Measurements from ENCODE around the gene ERICH2.
"Not testable (repeated sequence)": the region's sequence is repeated elsewhere in the genome, so short reads cannot be mapped to it uniquely, and the experiment has no call there.

Gene ERICH2, protein sequence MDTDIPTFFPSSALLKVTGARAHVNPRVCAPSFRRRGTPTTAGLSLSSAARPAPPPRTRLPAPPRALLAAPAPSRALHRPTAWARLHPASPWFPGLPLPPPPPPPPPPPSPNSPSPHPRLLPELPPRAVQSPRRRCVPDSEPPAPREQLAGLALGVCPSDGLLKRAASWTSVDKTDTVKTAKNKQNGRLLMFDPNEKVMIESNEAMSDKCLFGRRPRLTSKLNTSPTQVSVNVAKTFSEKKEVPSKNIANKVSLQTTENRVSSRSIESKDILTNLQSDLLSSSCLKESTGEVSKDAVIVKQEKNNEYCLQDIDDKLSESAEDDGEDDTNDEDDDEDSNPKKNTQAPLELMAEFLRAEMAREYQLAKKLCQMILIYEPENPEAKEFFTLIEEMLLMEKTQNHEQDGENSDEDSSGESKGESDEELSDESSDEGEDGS

DNA sequence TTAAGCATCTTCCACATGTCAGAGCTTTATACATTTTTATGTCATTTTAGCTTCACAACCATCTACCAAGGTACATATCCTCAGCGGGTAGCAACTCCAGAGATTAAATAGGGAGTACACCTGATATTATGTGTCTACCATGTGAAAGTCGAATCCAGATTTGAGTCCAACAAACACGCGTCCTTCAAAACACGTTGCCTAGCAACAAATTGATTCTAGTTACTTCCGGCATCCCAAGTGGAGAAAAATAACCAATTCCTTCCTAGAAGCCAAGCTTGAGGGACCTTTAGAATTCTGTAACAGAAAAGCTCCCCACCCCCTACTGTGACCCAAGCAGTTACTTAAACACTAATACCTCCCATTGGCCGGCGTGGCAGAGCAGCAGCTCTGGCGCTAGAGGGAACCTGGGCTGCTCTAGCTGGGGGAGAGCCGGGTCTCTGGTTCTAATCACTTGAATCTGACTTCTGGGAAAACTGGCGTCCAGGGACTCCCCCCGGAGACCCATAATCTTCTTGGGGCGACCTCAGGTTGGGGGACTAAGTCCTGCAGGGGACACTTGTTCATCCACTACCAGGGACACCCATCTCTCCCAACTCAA, at the start of gene ERICH2:
ERICH2 (plus strand) TSS at position 371 of the 598 bp plus-strand sequence. CDS start 304 bp downstream, outside the sequence.
- FAIRE-seq, result no peak

DNA sequence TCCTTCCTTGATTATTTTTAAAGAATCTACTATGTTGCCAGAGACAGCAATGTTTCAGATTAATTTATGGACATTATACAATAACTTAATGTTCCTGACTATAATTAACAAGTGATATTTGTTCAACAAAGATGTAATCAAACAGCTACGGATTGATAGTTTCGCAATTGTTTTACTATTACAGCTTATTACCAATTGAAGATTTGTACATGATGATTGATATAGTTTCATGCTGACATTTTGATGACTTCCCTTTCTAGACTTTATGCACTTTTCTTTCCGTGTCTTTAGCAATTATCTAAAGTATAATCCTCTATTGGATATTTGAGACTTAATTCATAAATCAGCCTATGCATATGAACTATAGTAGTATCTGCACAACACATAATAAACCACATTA, 48.5 kb upstream of the ERICH2 start:
- DNase-seq (ENCODE audit: low spot score), result no peak
- no peak for FAIRE-seq

More for the DNA sequence above, at the start of gene ERICH2:
- peak; percentile 66 for DNase-seq (ENCODE audit: low spot score)

DNA sequence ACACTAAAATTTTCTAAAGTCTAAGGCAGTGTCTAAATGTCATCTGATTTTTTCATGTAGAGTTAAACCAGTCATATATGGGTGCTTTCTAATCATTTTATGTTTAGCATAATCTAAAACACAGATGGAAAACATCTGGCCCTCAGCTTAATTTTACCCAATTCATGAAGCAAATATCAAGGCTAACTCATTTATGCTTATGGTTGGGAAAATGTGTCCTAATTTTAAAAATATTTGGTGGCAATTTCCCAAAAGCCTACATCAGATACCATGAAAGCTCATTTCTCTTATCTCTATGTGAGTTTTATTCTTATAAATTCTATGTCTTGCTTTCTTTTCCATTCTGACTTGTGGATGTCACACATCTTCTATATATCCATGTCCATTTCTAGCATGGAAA, 47.9 kb upstream of the ERICH2 start:
- DNase-seq (ENCODE audit: low spot score) (no peak), FAIRE-seq (no peak)

DNA sequence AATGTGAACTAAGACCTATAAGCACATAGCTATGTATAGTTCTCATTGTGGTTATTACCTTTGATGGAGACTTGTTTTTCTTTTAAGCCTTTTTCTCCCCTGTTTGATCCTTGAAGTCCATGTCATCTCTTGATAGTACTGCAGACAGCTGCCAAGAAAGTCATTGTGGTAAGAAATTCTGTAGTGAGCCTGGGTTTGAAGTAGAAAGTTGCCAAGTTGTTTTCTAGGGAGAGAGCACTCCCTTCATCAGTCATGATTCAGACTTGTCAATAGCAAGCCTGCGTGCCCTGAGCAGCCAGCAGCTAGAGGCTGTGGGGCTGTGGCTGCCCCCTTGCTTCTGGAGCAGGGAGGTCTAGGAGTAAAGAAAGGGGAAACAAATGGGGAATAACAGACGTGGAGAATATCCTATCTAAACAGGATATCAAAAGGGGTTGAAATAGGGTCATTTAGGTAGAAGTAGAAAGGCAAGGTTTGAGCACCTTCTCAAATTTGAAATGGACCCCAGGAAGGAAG, 46.7 kb upstream of the ERICH2 start:
- no peak for DNase-seq (ENCODE audit: low spot score)
- no peak for FAIRE-seq

DNA sequence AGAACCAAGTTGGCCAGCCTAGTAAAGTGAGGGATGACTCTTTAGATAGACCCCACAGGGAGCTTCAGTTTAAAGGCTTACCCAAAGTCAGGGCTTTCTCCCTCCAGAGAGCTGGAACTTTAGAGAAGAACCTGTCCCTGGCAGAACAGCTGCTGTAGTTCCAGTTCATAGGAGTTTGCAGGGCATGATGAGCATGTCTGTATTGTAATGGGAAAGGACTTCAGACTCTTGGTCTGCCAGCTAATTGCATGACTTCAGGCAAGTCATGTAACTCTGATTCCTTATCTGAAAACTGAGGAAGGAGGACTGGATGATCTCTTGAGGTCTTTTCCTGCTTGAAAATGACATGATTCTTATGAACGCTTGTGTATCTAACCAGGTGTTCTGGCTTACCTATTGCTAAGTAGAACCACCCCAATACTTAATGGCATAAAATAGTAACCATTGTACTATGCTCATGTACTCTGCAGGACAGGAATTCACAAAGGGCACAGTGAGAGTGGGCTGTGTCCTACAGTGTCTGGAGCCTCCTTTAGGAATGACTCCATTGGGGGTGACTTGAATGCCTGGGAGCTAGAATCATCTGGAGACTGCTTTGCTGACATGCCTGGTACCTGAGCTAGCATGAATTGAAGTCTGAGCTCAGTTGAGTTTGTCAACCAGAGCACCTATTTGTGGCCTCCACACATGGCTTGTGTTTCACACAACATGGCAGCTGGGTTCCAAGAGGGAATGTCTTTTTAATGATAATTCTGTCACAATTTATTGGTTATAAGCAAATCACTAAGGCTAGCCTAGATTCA, 36.2 kb upstream of the ERICH2 start:
- FAIRE-seq (no peak), DNase-seq (ENCODE audit: low spot score) (no peak)

DNA sequence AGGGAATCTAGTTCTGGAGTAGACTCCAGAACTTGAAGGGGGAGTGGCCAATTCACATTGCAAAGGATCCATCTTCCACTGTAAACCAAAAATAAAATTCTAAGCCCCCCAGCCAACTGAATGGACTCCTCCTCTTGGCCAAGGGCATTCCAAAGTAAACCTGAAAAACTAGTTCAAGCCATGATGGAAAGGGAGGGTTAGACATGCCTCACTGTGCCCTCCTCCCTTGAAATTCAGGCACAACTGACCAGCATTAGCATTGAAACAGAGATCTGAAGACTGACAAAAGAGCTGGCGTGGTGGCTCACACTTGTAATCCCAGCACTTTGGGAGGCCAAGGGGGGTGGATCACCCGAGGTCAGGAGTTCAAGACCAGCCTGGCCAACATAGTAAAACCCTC, 35.6 kb upstream of the ERICH2 start:
- not testable (repeated sequence) for DNase-seq (ENCODE audit: low spot score); FAIRE-seq

DNA sequence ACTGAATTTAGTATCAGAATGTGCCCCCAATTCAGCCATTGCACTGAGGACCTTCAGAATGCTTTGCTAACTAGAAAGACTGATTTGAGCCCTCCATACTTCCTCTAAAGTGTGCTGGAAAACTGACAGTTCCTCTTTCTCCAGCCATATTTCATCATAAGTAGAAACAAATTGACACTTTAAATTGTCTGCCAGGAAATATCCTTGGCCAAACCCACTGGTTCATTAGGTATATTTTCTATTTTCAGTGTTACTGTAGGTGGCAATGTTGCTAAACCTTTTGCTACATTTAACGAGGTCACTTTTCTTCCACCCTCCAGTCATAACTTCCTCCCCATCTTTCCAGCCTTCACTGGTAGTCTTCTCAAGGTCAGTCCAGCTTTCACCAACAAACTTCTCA, 33.5 kb upstream of the ERICH2 start:
- FAIRE-seq (no peak), DNase-seq (ENCODE audit: low spot score) (no peak)

DNA sequence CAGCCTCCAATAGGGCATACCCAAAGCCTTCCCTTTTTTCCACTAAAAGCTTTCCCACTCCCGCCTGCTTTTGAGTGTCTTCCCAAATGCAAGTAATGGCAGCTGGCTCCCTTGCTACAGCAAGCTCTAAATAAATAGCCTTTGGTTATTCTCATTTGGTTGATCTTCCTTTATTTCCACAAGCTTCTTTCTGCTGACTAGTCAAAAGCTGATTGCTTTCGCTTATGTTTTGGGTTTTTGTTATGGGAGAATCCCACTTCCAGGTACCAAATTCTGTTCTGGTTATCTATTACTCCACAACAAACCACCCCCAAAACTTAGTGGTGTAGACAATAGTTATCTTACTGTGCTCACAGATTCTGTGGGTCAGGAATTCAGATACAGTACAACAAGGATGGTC, 32.8 kb upstream of the ERICH2 start:
- DNase-seq (ENCODE audit: low spot score) (no peak), FAIRE-seq (no peak)

DNA sequence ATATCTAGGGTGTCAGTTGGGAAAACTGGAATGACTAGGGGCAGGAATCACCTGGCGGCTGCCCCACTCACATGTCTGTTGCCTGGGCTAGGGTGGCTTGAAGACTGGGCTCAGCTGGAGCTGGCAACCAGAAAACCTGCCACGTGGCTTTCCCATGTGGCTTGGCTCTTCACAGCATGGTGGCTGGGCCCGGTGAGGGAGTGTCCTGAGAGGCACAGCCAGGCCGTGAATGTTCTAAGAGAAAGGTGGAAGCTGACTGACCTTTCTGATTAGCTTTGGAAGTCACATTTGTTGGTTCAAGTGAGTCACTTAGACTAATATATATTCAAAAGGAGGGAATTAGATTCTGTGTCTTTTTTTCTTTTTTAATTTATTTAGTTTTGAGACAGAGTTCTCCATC, 32.4 kb upstream of the ERICH2 start:
- FAIRE-seq (no peak), DNase-seq (ENCODE audit: low spot score) (no peak)

DNA sequence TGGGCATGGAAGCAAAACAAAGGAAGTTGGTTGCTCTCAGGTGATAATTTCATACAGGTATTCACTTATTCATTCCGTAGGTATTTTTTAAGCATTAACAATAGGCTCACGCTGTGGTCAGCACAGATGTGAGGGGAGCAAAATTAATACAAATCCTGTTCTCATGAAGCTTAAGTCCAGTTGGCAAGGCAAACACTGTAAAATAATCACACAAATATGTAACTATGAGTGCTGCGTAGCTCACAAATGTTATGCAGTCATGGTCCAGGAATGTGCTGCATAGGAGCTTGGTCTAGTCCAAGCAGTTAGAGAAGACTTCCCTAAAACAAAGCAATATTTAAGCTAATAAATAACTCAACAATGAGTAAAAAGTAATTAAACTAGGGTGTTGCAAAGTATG, 31.1 kb upstream of the ERICH2 start:
- DNase-seq (ENCODE audit: low spot score) (peak; percentile 76), FAIRE-seq (peak; percentile 79)

DNA sequence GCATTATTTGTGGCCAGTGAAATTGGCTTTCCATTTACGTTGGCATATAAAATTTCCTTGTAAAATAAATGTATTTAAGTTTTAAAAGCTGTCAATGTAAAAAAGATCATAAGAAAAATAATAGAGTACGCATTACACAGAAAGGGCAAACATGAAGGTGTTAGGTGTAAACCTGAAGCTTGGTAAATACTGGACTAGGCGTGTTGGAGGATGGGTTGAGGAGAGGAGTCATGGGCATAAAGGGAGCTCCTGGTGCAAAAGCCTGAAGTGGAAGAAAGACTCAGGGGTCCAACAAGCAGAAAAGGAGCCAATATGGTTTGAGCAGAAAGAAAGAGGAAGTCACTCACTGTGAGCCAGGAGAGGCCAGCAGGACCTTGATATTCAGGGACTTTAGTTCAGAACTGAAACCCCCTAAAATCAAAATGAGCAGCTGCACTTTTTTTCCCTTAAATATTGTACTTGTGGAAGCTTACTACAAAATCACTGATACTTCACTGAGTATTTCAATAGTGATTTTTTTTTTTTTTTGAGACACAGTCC, 30.6 kb upstream of the ERICH2 start:
- DNase-seq (ENCODE audit: low spot score) (peak; percentile 39), FAIRE-seq (no peak)

DNA sequence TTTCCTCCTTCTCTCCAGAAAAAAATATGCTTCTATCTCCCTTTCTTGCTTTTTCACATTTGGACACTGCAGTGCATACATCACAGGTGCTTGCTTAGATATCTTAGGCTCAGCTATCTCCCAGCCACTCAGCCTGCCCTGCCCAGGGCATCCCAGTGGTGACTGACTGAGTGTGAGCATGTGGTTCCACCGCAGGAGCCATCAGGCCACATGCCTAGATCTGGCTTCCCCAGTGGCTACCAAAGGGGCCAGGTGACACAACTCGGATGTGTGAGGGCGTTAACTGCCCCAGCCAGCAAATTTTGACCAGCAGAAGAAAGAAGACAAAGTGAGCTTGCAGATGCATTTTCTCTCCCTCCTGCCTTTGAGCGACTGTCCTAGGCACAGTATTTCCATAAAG, 29.5 kb upstream of the ERICH2 start:
- FAIRE-seq (no peak), DNase-seq (ENCODE audit: low spot score) (no peak)

DNA sequence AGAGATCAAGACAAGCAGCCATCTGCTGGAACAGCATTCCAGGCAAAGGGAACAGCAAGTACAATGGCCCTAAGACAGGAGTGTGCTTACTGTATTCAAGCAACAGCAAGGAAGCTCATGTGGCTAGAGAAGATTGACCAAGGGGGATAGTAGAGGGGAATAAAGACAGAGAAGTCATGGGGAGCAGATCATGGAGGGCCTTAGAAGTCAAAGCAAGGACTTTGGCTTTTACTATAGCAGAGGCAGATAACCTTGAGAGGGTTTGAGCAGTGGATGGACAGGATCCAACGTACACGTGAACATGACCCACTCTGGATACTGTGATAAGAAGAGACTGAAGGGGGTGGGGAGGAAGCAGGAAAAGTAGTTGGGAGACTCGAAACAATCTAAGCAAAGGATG, 28.2 kb upstream of the ERICH2 start:
- FAIRE-seq, result no peak
- no peak for DNase-seq (ENCODE audit: low spot score)

DNA sequence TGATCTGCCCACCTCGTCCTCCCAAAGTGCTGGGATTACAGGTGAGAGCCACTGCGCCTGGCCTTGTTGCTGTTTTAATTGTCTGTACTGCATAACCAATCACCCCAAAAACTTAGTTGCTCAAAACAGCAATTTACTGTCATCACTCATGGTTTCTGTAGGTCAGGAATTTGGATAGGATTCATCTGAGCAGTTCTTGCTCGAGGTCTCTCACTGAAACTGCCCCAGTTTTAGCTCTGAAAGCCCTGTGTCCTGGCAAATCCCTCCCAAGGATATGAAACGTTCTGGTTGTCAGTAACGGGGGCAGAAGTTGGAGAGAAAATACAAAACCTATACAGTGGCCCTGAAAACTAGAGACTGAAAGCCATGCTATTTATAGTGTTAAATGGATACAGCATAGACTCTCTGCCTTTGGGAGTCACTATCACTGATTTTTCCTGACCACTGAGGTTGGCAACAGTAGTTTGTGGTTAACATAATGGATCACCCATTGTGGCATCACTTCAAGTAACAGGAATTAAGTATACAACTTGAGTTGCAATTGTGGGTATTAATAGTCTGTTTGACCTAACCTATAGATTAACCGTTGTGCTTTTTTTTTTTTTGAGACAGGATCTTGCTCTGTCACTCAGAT, 27.2 kb upstream of the ERICH2 start:
- DNase-seq (ENCODE audit: low spot score) (no peak), FAIRE-seq (no peak)

DNA sequence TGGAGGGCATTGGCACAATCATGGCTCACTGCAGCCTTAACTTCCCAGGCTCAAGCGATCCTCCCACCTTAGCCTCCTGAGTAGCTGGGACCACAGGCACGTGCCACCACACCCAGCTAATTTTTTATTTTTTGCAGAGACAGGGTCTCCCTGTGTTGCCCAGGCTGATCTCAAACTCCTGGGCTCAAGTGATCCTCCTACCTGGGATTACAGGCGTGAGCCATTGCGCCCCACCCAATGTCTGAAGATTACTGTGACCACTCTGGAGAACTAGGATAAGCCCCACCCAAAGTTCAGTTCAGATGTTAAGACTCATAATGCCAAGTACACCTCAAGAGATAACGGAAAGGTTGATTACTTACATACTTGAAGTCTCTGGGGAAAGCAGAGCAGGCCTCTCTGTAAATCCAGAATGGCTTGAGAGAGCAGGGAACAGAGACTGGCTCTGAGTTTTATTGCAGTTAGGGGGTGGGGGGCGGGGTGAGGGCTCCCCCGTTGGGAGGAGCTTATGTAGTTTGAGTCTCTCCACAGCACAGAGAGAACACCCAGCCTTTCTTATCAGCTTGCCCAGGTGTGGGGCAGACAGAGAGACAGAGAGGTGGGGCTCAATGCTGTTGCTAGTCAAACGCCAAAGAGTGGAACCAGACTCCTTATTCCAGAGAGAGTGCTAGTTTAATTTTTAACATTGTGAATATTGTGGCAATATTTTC, 26.5 kb upstream of the ERICH2 start:
- FAIRE-seq (no peak), DNase-seq (ENCODE audit: low spot score) (no peak)

DNA sequence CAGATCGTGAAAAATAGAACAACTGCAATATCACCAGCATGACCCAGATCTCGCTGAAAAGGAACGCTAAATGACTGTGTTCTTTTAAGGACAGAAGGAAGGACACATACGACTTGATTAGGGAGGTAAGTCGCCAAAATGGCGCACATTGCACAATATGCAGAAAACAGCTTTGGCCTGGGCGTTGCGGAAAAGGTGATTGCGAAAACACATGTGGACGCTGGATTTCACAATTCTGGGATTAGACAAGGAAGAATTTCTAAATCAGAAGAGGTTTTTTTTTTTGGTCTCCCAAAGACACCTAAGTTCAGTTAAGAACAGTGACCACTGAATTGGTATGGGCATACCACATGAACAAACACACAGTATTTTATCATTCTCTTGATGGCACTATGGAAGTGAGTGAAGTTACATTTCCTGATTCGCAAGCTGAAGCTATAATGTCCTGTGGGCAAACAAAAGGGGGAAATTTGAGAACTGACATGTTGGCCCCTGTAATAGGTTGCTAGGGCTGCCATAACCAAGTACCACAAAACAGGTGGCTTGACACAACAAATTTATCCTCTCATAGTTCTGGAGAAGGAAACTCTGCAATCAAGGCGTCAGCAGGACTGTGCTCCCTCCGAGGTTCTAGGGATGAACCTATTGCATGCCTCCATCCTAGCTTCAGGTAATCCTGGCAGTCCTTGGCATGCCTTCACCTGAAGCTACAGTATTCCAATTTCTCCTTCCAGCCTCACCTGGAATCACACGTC, 25.8 kb upstream of the ERICH2 start:
- DNase-seq (ENCODE audit: low spot score) (no peak), FAIRE-seq (no peak)

DNA sequence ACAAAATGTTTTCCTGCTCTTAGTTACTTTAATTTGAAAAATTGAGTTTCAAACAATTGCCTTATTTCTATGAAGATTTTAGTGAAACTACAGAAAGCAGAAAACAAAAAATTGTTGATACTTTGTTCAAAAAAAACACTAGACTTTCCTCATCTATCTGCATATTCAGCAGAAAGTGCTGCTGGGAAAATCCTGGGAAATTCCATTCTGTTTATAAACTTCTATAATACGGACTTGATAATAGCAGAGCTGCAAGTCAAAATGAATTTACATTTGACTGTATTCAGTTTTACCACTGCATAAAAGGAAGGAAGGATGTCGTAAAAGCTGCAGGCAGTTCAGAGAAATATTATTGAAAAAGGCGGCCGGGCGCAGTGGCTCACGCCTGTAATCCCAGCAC, 24.9 kb upstream of the ERICH2 start:
- DNase-seq (ENCODE audit: low spot score) (no peak), FAIRE-seq (no peak)

DNA sequence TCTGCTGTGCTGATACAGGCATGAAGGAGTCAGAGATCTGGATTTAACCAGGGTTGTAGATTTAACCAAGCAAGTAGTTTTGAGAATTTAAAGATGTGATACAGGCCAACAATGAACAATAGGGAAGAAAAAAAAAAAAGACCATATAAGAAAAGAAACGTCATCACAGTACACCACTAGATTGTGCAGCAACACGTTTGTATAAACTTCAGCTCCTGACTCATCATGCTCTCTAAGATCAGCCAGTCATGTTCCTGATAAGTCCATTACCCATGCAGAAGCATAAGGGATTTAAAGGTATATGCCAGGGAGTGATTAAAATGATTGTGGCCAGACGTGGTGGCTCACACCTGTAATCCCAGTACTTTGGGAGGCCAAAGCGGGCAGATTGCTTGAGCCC, 22.3 kb upstream of the ERICH2 start:
- FAIRE-seq, result no peak
- DNase-seq (ENCODE audit: low spot score), result no peak

DNA sequence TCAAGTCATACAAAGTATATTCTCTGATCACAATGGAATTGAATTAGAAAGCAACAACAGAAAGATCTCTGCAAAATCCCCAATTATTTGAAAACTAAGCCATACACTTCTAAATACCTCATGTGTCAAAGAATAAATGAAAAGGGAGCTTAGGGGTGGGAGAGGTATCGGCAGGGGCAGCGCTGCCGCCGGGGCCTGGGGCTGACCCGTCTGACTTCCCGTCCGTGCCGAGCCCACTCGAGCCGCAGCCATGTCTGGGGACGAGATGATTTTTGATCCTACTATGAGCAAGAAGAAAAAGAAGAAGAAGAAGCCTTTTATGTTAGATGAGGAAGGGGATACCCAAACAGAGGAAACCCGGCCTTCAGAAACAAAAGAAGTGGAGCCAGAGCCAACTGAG, 18.6 kb upstream of the ERICH2 start:
- FAIRE-seq, result peak; percentile 9
- DNase-seq (ENCODE audit: low spot score), result not testable (repeated sequence)

DNA sequence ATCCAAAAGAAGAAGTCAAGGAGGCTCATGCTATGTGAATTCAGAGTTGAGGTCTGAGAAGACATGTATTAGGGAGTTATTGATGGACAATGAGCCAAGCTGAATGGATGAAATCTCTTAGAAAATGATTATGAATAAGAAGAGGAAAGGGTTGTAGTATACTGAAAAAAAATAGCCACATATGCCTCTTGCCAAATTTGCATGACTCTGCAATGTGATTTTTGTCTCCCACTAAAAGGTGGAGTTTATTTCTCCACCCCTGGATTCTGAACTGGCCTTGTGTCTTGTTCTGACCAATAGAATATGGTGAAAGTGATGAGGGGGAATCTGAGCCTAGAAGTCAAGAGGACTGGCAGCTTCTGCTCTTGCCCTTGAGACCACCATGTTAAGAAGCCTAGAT, 8.6 kb upstream of the ERICH2 start:
- no peak for FAIRE-seq

More for the DNA sequence above, 8.6 kb upstream of the ERICH2 start:
- DNase-seq (ENCODE audit: low spot score), result no peak

All from urothelium cell line (cell line).